GM19438 (cell line): ENCODE data around the gene NMUR2.

ENCODE experiments used
- ATAC-seq: cut with Tn5 transposase; IDR thresholded peaks from one replicate; pipeline ENCODE4 v1.9.1; 2021; ENCODE audit warnings: low read depth; ENCODE audit not compliant: unreplicated experiment

The NMUR2 gene, protein sequence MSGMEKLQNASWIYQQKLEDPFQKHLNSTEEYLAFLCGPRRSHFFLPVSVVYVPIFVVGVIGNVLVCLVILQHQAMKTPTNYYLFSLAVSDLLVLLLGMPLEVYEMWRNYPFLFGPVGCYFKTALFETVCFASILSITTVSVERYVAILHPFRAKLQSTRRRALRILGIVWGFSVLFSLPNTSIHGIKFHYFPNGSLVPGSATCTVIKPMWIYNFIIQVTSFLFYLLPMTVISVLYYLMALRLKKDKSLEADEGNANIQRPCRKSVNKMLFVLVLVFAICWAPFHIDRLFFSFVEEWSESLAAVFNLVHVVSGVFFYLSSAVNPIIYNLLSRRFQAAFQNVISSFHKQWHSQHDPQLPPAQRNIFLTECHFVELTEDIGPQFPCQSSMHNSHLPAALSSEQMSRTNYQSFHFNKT

DNA sequence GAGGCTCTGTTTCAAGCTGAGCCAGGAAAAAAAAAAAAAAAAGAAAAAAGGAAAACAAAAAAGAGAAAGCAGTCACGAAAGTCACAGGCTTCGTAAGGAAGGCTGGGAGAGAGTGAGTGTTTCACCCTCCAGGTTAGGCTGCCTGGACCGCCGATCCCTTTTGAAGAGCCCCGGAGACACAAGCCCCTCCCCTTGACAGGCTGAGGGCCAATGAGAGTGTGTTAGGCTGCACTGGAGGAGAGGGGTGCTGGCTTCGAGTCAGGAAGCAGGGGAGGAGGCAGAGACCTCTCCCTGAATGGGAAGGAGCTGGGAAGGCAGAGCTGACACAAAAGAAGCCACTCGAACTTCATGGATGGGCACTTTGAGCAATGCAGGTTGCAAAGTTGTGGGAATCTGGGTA, at the start of gene NMUR2:
Gene NMUR2, minus strand, starts transcription at position 135 of the 400 bp plus-strand sequence. CDS start 166 bp downstream, outside the sequence.
- no peak for ATAC-seq

DNA sequence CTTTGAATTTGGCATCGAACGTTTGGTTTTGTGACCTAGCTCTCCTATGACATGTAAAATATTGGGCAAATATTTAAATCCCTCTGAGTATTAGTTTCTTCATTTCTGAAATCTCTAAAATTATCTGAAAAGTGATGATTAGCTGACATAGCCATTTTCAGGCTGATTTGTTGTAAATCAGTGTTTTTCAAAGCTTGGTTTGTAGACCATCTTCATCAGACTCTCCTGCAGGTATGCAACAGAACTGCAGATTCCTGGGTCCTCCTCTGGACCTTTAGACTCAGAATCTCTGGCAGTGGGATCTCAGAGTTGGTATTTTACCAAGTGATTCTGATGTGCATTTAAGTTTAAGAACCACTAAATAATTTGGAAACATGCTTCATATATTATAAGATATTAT, 38.9 kb upstream of the NMUR2 start:
- no peak for ATAC-seq

DNA sequence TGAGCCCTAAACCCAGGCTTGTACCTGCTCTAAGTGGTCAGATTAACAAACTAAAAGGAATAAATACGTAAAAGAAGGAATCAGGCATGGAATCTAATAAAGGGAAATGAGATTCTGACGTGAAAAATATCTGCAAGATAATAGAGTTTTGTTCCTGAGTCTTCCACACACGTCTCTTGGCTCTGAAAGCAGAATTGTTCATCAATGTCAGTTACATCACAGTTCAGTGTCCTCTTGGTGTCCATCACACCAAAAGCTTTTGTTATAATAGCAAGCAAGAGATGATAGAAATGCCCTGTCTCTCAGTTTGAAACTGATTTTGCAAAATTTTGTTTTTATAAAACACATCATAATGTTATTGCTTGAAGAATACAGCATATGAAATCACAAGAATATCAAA, 34.7 kb upstream of the NMUR2 start:
- no peak for ATAC-seq

DNA sequence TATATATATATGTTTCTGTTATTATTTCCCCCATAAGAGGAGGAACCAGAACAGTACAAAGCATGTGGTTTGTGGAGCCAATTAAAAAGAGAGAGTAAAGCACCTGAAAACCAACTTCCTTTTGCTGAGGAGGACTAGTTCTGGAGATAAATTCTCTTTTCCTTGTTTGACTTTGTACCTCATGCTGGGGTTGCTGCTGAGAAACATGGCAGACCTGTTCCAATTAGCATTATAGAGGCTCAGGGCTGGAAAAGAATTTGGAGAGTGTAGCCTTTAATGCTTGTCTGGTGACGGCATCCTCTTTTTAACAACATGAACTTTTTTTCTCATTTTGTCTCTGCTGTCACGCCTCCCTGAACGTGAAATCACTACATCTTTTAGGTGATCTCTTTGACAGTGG, 32.8 kb upstream of the NMUR2 start:
- ATAC-seq, result no peak

DNA sequence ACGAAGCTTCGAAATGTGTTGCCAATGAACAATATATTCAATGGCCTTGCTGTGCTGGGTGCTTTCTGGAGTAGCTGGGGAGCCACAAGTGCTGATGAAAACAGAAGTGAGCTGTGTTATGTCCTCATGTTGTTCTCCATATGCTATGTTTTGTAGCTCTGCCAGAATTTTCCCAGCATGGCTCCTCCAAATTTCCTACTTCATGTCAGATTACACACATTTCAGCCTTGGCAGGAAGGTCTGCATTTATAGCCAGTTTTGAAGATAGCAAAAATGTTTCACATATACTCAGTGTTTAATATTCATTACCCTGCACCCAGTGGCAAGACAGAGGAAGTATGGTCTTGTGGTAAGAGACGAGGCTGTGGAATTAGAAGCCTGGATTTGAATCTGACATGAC, 22.6 kb upstream of the NMUR2 start:
- ATAC-seq, result no peak

DNA sequence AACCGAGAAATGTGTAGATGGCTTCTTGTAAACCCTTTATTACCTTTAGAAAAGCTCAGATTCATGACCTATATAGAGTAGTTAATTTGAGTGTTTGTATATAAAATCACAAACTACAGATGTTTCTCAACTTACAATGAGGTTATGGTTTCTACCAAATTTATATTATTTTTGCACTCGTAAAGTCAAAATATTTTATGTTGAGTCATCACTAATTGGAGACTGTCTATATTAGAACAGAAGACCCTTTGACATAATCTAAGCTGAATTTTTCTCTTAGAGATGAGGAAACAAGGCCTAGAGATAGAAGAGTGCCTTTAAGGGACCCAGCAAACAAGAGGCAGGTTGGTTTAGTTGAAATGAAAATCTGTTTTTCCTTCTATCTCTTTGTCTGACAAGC, 20.0 kb upstream of the NMUR2 start:
- no peak for ATAC-seq

DNA sequence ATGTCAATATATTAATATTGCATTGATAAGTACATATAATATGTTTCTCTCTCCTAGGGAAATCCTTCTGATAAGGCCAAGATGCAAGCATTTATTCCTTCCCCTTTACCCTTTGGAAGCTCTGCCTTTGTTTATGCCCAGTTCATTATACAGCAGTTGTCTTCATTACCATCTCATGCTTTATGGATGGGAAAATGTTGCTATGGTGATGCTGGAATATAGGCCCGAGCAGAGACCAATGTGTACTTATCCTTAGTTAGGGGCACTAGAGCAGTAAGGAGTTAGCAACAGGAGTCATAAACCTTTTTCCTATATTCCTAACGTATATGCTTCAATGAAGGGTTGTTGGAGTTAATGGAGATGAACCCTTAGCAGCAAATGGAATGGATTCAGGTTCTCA, 19.4 kb upstream of the NMUR2 start:
- no peak for ATAC-seq

DNA sequence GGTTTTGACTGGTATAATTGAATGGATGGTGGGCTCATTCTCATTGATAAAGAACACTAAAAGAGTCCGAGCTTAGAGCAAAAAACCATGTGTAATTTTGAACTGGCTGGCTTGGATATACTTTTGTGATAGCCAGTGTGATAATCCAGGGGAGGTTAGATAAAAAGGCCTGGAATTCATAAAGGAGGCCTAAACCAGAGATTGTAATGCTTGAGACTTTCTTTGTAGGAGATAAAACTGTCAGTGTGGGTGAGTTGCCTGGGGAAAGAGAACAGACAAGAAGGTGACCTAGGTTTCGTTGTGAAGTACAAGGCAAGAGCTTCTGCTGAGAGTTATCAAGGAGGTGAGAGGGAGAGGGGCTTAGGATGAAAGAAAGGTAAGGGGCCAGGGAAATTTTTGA, 17.0 kb upstream of the NMUR2 start:
- ATAC-seq, result no peak

DNA sequence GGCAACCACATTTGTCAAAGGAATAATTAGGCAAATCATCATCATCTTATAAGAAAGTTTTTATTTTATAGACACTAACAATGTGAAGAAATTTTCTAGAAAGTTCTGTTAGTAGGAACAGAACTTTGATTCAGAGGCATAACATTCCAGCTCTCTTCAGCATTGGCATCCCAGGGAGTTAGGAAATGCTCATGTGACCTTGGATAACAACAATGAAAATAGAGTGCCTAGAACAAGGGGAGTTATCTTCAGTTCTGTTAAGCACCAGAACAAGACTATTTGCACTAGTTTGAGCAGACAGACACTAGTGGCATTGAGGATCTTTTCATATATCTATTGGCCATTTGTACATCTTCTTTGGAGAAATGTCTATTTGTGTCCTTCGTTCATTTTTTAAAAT, 7.0 kb upstream of the NMUR2 start:
- ATAC-seq, result no peak

DNA sequence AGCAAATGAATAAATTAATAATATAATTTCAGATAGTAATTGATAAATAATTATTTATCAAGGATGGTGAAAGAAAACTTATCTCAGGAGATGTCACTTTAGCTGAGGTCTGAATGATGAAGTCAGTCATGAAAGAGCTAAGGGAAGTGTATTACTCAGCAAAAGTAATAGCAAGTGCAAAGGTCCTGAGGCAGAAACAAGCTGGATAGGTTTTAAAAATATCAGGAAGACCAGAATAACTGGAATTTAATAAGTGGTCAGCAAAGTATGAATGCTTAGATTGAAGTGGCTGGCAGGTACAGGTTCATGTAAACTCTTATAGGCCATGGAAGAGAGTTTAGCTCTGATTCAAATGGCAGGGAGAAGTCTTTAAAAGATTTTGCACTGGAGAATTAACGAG, 1.0 kb upstream of the NMUR2 start:
- no peak for ATAC-seq

DNA sequence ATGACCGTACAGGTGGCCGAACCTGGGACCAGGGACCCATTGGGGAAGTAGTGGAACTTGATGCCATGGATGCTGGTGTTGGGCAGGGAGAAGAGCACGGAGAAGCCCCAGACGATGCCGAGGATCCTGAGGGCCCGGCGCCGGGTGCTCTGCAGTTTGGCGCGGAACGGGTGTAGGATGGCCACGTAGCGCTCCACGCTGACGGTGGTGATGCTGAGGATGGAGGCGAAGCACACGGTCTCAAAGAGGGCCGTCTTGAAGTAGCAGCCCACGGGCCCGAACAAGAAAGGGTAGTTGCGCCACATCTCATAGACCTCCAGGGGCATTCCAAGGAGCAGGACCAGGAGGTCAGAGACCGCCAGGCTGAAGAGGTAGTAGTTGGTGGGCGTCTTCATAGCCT, 585 bp downstream of the NMUR2 start:
- ATAC-seq, result no peak

DNA sequence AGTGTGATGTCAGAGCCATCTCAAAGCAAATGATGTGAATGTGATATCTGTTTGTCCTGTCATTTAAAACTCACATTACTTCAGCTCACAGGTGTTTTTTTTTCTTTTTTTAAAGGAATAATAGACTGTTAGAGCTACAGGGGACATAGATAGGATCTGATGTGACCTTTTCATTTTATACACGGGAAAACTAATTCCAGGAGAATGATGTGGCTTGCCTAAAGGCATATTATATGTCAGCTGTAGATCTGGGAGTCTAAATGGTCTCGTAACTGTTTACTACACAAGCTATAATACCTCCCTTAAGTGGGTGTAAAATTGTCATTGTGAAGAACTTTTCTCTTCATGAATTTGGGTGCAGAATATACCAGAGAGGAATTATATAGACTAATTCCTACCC, 2.0 kb downstream of the NMUR2 start:
- no peak for ATAC-seq

DNA sequence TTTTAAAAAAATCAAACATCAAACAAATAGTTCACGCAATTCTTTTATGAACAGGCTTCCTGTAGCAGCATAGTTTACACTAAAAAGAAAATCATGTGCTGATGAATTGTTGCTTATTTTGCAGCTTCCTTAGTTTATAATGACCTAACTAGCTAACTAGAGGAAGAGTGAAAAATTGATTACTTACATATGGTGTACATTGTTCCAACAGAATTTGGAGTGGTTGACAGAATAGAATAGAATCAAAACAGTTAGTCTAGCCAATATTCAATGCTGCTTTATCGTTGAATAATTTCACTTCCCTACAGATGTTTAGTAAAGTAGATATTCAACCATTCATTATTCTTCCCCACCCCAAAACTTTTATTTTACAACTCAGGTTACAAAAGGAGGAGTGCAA, 4.2 kb downstream of the NMUR2 start:
- ATAC-seq, result no peak

DNA sequence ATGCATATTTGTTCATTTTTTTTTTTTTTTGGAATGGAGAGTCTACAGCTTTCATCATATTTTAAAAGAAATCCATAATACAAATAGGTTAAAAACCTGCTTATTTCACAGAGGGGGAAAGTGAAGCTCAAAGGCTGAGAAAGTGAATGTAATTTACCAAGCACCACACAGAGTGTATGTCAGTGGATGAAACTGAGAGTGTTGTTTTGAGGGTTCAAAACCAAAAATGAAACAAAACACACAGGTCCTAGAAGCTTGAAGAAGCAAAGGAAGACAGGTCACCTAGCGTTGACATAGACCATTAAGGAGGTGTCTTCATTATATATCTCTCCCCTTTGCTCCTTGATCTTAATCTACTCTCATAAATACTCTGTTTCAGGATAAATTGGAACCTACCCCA, 7.5 kb downstream of the NMUR2 start:
- peak; percentile 95 for ATAC-seq

DNA sequence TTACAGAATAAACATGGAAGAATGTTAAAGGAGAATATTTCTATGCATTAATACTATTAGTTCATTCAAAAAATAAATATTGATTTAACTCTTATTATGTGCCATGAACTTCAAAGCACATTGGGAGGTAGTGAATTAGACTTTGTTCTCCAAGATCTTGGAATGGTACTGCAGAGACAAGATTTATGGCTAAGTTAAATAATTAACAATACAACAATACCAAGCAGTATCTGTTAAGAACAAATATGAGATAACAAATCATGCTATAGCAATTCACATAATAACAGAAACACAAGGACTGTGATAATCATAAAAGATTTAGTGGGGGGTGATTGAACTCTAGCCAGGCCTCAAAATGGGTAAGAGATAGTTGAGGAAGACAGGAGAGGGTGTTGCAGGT, 11.6 kb downstream of the NMUR2 start:
- no peak for ATAC-seq

DNA sequence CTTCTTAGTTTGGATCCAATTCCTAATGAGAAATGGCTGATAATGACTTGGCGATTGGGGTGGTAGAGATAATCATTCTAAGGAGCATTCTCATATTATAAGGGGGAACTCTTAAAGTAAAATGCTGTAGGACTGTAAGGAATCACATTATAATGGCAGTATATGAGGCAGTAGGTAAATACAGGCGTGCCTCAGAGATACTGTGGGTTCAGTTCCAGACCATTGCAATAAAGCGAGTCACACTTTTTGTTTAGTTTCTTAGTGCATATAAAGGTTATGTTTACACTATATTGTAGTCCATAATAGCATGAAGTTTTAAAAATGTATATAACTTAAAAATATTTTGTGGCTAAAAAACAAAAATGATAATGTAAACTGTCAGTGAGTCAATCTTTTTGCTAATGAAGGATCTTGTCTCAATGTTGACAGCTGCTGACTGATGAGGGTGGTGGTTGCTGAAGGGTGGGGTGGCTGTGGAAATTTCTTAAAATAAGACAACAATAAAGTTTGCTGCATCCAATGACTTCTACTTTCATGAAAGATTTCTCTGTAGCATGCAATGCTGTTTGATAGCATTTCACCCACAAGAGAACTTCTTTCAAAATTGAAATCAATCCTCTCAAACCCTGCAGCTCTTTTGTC, 15.8 kb downstream of the NMUR2 start:
- no peak for ATAC-seq

DNA sequence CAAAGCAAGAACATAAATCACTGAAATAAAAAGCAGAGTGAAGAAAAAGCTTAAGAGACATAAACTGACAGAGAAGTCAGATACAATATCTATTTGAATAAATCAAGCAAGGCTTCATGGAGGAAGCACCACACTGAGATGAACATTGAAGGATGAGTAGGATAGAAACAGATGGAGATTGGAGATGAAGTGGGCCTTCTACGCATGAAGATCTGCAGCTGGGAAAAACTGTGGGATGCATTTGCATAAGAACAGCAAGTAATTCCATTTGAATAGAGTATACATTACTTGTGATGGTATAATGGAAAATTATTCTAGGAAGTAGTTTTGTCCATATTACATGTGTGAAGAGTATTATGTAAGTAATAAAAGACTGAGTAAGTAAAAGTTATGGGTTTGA, 16.5 kb downstream of the NMUR2 start:
- ATAC-seq, result no peak

DNA sequence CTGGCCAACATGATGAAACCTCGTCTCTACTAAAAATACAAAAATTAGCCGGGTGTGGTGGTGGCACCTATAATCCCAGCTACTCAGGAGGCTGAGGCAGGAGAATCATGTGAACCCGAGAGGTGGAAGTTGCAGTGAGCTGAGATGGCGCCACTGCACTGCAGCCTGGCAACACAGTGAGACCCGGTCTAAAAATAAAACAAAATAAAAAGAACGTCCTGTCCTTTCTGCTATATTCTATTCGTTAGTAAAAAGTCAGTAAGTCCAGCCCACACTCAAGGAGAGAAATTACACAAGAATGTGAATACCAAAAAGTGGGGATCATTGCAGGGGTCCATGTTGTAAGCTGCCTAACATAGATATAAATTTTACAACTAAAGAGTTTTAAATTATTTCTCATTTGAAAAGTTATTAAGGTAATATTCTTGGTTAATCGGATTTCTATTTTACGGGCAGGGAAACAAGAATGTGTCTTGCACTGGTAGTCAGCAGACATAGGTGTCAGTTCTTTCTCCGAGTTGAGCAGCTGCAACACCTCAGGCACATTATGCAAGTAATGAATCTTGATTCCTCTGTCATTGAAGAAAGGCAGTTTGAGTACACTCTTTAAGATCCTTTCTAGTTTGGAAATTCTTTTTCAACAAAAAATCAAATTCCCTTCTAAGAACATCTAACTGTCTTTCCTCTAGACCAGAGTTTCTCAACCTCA, 24.5 kb downstream of the NMUR2 start:
- ATAC-seq, result no peak

DNA sequence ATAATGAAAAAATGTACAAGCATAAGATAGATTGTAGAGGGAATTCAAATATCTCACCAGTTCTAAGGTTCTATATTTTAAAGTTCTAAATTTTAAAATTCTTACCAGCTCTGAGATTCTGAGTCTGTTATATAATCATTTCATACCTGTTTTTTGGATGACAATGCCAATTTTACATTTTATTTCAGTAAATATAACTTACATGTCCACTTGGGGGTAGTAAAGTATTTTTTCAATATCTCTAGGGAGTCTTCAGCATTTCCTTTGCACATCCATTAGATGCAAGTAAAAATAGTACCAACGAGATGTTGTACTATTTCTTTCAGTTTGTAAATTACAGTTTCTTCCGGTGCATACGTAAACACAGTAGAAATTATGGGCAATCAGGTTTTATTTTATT, 25.7 kb downstream of the NMUR2 start:
- no peak for ATAC-seq

DNA sequence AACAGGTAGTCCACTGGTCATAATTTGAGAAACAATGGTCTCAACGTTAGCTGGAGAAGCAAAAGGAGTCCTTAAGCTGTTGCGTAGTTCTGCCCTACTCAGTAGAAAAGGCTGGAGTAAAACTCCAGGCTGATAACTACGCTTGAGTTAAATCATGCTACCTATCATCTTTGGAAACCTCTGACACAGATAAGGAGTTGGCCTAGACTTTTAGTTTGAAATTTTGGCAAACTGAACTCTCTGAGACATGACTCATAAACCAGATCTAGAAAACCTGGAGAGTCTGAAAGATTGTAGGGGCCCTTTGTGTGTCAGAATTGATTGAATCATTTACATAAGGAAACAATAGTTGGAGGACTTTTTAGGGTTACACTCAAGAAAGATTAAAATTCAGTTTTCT, 26.3 kb downstream of the NMUR2 start:
- no peak for ATAC-seq

DNA sequence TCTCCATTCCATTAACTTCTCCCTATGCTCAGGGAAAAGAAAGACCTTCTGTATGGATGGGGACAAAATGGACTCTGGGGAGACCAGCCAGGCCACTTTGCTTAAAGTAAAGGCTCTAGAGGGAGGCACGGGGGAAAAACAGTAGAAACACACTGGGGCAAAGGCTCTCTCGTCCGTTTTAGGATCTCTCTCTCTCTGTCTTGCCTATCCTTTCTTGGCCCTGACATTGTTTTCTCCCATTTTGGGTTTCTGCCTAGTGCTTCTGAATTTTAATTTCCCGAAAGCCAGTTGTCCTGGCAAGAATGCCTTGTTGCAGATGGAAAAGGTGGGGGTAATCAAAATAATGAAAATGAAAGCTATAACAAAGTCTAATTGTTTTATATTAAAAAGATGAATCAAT, 28.2 kb downstream of the NMUR2 start:
- ATAC-seq, result no peak
